NT2/D1 (cell line): Measurements from ENCODE around the gene CCDC150.

Experiments
- DNase-seq: peaks from one replicate; pipeline ENCODE4 v3.0.0-alpha.2; 2011; ENCODE audit warnings: low read depth, low spot score
- H3K27me3 ChIP-seq: 2 replicates; pipeline ENCODE4 v1.6.0; 2011; ENCODE audit warnings: mild to moderate bottlenecking; ENCODE audit not compliant: insufficient read length, insufficient read depth
- H3K36me3 ChIP-seq: 2 replicates; pipeline ENCODE4 v1.6.1; 2011; ENCODE audit warnings: mild to moderate bottlenecking, low read length, mixed read lengths; ENCODE audit not compliant: insufficient read depth, insufficient read length
- H3K4me1 ChIP-seq: 2 replicates; pipeline ENCODE4 v1.5.1; 2011; ENCODE audit not compliant: insufficient read depth, insufficient read length
- H3K4me3 ChIP-seq: 2 replicates; pipeline ENCODE4 v1.5.1; 2011; ENCODE audit warnings: low read depth; ENCODE audit not compliant: insufficient read length
- H3K9ac ChIP-seq: 2 replicates; pipeline ENCODE4 v1.6.0; 2011; ENCODE audit warnings: low read depth; ENCODE audit not compliant: insufficient read length
- H3K9me3 ChIP-seq: 2 replicates; pipeline ENCODE4 v1.5.1; 2011; ENCODE audit warnings: mild to moderate bottlenecking, low read length; ENCODE audit not compliant: insufficient read depth
- SUZ12 ChIP-seq: IDR thresholded peaks from 2 replicates; pipeline ENCODE4 v1.6.1; 2011; ENCODE audit not compliant: insufficient read length, insufficient read depth; ENCODE audit errors: extremely low read depth
- YY1 ChIP-seq: IDR thresholded peaks from 2 replicates; pipeline ENCODE4 v1.6.1; 2011; ENCODE audit not compliant: insufficient read length, insufficient read depth
- ZNF274 ChIP-seq: IDR thresholded peaks from 2 replicates; pipeline ENCODE4 v1.6.1; 2011; ENCODE audit warnings: mild to moderate bottlenecking, low read depth, low read length

CCDC150 gene

GRCh38 chr2:196639180-196640030, at the start of gene CCDC150:
Gene CCDC150 (plus strand): TSS chr2:196639715. CDS start chr2:196639767, 52 bp downstream.
- peaks cover 5% of the 10 kb centered on the region for H3K36me3 ChIP-seq
- H3K27me3 ChIP-seq = no peaks in the 10 kb centered on the region
- no peaks in the 10 kb centered on the region for H3K4me1 ChIP-seq
- peak; percentile 79 for TF ChIP-seq YY1
- TF ChIP-seq ZNF274 = no peak
- H3K9me3 ChIP-seq = no peaks in the 10 kb centered on the region
- DNase-seq = peak; percentile 92
- peak within 1 kb of the TSS; percentile 86 for H3K4me3 ChIP-seq
- H3K9ac ChIP-seq = peak within 1 kb of the TSS; percentile 88

- Histone ChIP-seq H3K4me1 (peaks cover 3% of the 10 kb centered on the region), H3K4me3 (no peak overlapping the region), H3K9me3 (peaks cover 8% of the 10 kb centered on the region; the same call in 1 of the 2 replicates), H3K27me3 (peaks cover 34% of the 10 kb centered on the region), H3K36me3 (no peaks in the 10 kb centered on the region), H3K9ac (no peak overlapping the region)
- no peak for DNase-seq
- TF ChIP-seq SUZ12 (no peak), ZNF274 (no peak), YY1 (no peak)
These were observed 49.2 kb upstream of the CCDC150 start for GRCh38 chr2:196590286-196590685.

GRCh38 chr2:196591004-196591403, 48.5 kb upstream of the CCDC150 start:
- no peak for TF ChIP-seq YY1
- TF ChIP-seq ZNF274 = no peak
- no peak for TF ChIP-seq SUZ12

GRCh38 chr2:196591621-196592022, 47.9 kb upstream of the CCDC150 start:
- H3K4me1 ChIP-seq = peaks cover 3% of the 10 kb centered on the region
- no peaks in the 10 kb centered on the region for H3K36me3 ChIP-seq
- TF ChIP-seq ZNF274 (no peak), YY1 (no peak)
- no peaks in the 10 kb centered on the region for H3K9me3 ChIP-seq
- peaks cover 43% of the 10 kb centered on the region for H3K27me3 ChIP-seq
- H3K4me3 ChIP-seq = no peak overlapping the region
- no peak overlapping the region for H3K9ac ChIP-seq
- no peak for DNase-seq

More at GRCh38 chr2:196591004-196591403, 48.5 kb upstream of the CCDC150 start:
- peaks cover 3% of the 10 kb centered on the region for H3K4me1 ChIP-seq
- H3K27me3 ChIP-seq = peaks cover 41% of the 10 kb centered on the region
- no peak overlapping the region for H3K4me3 ChIP-seq
- no peak overlapping the region for H3K9ac ChIP-seq
- peaks cover 6% of the 10 kb centered on the region; the same call in 1 of the 2 replicates for H3K9me3 ChIP-seq
- DNase-seq = no peak
- H3K36me3 ChIP-seq = no peaks in the 10 kb centered on the region

- Histone ChIP-seq H3K4me1 (peaks cover 3% of the 10 kb centered on the region), H3K27me3 (peaks cover 43% of the 10 kb centered on the region), H3K36me3 (no peaks in the 10 kb centered on the region), H3K4me3 (peak overlapping the region; percentile 71), H3K9me3 (no peaks in the 10 kb centered on the region), H3K9ac (peak overlapping the region; percentile 81)
- peak; percentile 32 for DNase-seq
- TF ChIP-seq YY1 (no peak), SUZ12 (peak; percentile 22), ZNF274 (no peak)
These were observed 47.1 kb upstream of the CCDC150 start for GRCh38 chr2:196592331-196592910.

GRCh38 chr2:196592911-196593881, 46.3 kb upstream of the CCDC150 start, which contains the start of gene HECW2:
Gene HECW2 (minus strand): TSS chr2:196593554.
- H3K9ac ChIP-seq = peak within 1 kb of the TSS; percentile 81
- H3K4me1 ChIP-seq = peaks cover 3% of the 10 kb centered on the region
- TF ChIP-seq SUZ12 = no peak
- TF ChIP-seq ZNF274 = no peak
- no peaks in the 10 kb centered on the region for H3K36me3 ChIP-seq
- DNase-seq = peak; percentile 54
- peak within 1 kb of the TSS; percentile 71 for H3K4me3 ChIP-seq
- peaks cover 43% of the 10 kb centered on the region for H3K27me3 ChIP-seq
- H3K9me3 ChIP-seq = no peaks in the 10 kb centered on the region
